Stimulated activated CD8-positive, alpha-beta memory T cell treated with anti-CD3 and anti-CD28 coated beads, Interleukin-7, amount 100 ng/mL, for 4 hours (primary cell): ENCODE measurements around the gene DCBLD2.

ENCODE experiments used
- DNase-seq, 2 donors: peaks; one replicate each; pipeline ENCODE4 v3.0.0-alpha.2; 2020; ENCODE audit warnings: low read depth in 2 of 2

DCBLD2 gene

DNA sequence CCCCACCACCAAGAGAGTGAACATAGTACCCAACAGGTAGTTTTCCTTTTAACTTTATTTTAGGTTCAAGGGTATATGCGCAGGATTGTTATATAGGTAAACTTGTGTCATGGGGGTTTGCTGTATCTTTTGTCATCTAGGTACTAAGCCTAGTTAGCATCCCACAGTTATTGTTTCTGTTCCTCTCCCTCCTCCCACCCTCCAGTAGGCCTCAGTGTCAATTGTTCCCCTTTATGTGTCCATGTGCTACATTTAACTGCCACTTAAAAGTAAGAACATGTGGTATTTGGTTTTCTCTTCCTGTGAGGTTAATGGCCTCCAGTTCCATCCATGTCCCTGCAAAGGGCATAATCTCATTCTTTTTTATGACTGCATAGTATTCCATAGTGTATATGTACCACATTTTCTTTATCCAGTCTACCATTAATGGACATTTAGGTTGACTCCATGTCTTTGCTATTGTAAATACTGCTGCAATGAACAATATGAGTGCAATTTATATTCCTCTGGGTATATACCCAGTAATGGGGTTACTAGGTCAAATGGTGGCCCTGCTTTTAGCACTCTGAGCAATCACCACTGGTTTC is 72.2 kb downstream of the DCBLD2 start:
- no peak for DNase-seq

- no peak for DNase-seq
These were observed 74.1 kb downstream of the DCBLD2 start for GRCh38 chr3:98827221-98827920.

- no peak for DNase-seq
These were observed 75.4 kb downstream of the DCBLD2 start for GRCh38 chr3:98826126-98826525.

- DNase-seq, result no peak
These were observed 77.2 kb downstream of the DCBLD2 start for GRCh38 chr3:98824256-98824655.

- DNase-seq, result no peak
These were observed 77.7 kb downstream of the DCBLD2 start for GRCh38 chr3:98823791-98824190.

DNA sequence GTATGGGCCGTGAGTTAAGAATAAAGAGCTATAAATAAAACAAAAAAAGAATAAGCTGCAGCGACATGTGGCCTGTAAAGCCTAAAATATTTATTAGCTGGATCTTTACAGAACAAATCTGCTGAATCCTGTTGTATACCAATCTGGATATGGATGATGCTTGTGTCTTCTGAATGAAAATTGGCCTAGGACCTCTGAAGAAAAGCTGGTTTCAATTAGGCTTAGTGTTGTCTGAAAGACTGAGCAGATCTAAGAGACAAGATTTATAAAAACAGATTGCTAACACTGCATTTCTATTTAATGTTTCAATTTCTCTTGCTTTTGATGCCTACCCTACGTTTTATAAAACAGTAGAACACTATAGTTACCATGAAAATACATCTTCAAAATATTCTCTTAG is 80.4 kb downstream of the DCBLD2 start:
- no peak for DNase-seq

GRCh38 chr3:98817547-98818041 is 83.9 kb downstream of the DCBLD2 start:
- no peak for DNase-seq

DNA sequence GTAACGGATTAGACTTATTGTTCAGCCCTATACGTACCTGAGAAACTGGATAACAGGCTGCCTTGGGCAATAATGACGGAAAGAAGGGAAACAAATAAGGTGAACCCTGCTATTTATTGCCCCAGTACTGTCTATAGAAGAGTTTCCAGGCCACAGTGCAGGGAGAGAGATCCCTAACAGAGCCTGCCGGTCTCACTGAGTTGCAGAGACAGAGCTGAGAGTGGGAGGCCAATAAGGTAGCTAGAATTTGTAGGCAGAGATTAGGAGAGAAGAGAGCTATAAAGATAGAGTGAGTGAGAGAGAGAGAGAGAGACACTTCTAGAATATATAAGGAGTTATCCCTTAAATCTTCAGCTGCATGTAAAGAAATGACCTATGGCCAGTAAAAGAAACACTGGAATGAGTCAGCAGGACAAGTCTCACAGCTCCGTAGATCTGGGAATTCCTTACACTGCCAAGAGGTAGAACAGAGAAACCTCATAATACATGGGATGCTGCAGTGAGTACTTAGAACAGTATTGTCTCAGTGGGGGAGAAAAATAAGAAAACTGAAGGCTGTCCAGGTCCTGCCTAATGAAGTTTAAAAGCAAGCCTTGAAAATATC is 86.6 kb downstream of the DCBLD2 start:
- no peak for DNase-seq

- no peak for DNase-seq
These were observed 88.6 kb downstream of the DCBLD2 start for GRCh38 chr3:98812851-98813374.

DNA sequence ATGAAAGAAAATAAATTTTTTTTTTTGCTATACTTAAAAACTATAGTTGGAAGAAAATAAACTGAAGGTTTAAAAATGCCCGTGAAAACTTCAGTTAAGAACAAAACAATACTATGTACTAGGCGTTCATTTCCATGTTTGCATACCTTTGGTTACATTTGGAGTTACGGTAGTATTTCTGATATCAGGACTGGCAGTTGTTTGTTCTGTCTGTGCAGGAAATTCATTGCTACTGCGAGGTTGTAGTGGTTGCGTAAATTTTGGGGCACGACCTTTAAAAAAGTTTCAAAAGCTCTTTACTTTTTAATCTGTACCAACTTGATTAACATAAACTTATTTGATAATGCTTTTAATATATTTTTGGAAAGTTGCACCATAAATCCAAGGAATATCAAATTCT is 90.4 kb downstream of the DCBLD2 start:
- no peak for DNase-seq

DNA sequence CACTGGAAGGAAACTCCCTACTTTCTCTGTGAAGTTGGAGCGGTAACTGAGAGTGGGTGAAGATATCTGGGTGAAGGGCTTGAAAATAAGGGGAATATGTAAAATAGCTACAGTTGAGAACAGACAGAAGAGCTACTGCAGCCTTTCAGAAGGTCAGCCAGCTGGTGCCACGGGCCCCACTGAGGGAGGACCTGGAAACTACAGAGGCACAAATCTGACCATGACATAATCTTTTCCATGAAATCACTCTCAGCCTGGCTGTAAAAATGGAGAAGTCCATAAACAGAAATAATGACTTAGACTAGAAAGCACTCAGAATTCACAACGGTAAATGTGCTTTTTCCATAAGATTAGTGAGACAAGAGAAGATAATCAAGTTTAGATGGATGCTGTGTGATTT is 91.9 kb downstream of the DCBLD2 start:
- DNase-seq, result no peak

- no peak for DNase-seq
These were observed 93.4 kb downstream of the DCBLD2 start for GRCh38 chr3:98808071-98808470.

GRCh38 chr3:98807561-98807960 is 93.9 kb downstream of the DCBLD2 start:
- DNase-seq, result no peak

- no peak for DNase-seq
These were observed 94.5 kb downstream of the DCBLD2 start for GRCh38 chr3:98807011-98807410.

GRCh38 chr3:98806521-98806920 is 95.0 kb downstream of the DCBLD2 start:
- DNase-seq, result no peak

DNA sequence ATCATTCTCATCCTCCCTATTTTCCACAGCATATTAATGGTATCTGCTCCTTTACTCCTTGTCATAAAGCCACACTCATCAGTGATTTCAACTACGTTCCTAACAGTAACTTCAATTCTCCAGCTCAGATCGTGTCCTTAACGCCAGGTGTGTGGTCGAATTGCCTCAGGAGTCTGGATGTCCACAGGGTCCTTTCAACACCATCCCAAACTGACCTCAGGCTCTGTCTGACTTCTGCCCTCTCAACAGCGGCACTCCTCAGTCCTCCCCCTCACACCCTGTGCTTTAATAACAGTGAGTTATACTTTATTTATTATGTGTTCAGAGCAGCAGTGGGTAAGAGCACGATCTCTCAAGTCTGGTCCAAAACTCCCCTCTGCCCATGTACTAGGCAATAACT is 95.9 kb downstream of the DCBLD2 start:
- no peak for DNase-seq

GRCh38 chr3:98801043-98801747 is 100.3 kb downstream of the DCBLD2 start:
- no peak for DNase-seq

DNA sequence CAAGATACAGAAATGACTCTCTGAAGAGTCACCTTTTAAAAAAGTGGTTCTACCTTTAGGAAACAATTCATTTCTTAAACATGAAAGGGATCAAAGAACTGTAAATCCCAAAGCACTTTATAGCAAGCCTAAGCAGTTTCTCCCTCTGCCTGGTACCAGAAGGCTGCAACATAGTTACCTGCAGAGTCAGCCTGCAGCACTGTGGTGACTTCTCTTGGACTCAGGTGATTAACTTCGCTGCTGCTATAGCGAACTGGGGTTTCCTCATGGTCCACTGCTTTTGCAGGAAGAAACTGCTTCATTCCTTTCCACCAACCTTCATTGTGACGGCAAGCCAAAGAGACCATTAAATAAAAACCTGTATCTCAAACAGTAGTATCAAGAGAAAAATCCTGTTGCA is 101.1 kb downstream of the DCBLD2 start:
- no peak for DNase-seq

DNA sequence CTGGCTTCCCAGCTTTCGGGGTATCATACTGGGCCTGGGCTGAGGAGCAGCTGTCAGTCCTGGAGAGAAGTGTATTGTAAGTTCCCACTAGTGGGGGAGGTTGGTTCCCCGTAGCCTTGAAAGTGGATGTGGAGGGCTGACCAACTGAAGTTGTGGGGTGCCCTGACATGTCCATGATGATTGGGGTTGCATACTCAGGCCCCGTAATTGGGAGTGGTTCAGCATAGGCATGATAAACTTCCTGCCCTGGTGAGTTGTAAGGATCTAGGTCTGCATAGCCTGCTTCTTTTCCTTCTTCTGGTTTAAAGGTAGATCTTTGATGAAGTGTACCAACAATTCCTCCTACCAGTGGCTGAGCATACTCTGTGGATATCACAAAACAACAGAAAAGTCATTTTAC is 102.0 kb downstream of the DCBLD2 start:
- no peak for DNase-seq

GRCh38 chr3:98798820-98799219 is 102.7 kb downstream of the DCBLD2 start:
- no peak for DNase-seq

DNA sequence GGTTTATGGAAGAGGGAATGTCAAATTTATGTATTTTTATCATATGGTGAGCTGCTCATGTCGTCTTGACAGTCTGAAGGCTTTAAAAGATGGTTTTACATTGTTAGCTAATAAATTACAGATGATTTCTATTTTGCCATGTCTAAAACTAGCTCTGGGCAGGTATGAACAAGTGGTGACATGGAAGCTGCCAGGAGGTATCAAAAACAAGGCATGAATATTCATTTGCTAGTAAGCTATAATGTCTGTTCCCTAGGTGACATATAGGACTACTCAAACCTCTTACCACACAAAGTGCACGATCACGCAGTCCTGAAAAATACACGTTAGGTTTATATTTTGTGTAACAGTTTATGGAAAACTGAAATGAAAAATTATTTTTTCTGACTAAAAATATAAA is 103.6 kb downstream of the DCBLD2 start:
- no peak for DNase-seq

DNA sequence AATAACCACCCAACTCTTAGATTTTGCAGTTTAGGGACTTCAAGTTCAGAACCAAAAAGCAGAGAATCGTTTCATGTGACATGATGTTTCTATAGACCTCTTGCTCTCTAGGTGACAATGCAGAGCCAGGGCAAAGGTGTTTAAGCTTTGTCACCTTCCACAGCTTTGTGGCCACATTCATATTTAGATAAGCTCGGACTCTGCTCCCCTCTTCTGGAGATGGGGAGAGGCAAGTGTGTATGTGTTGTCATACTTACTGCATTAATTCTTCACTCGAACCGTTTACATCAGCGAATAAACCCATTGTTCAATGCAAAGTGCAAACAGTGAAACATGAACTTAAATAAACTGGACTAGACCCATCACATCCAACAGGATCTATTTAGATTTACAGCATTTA is 105.2 kb downstream of the DCBLD2 start:
- DNase-seq, result no peak
